ENCODE results near the gene PPP6R2. TPM values are rescaled to one million over a fixed set of nuclear protein-coding genes. Genes with fewer than 3 reads are reported as not detected.
A peak's percentile ranks its signal among the peaks of the same experiment; 100 is the strongest.

PPP6R2 gene
- total RNA-seq, 4 donors from 2014 or later: 65.7 to 103 (median 74.0) TPM

GRCh38 chr22:50441428-50441993 is 98.4 kb downstream of the PPP6R2 start:
- Histone ChIP-seq H3K27me3 (no peaks in the 10 kb centered on the region), H3K27ac (no peak overlapping the region), H3K9me3 (no peaks in the 10 kb centered on the region), H3K36me3 (peaks cover 30 to 35% of the 10 kb centered on the region in 2 donors), H3K4me1 (peaks cover 32 to 34% of the 10 kb centered on the region in 2 donors), H3K4me3 (replicated peaks in 1 of 3) (no peak overlapping the region)
- TF ChIP-seq, protein P1, sequence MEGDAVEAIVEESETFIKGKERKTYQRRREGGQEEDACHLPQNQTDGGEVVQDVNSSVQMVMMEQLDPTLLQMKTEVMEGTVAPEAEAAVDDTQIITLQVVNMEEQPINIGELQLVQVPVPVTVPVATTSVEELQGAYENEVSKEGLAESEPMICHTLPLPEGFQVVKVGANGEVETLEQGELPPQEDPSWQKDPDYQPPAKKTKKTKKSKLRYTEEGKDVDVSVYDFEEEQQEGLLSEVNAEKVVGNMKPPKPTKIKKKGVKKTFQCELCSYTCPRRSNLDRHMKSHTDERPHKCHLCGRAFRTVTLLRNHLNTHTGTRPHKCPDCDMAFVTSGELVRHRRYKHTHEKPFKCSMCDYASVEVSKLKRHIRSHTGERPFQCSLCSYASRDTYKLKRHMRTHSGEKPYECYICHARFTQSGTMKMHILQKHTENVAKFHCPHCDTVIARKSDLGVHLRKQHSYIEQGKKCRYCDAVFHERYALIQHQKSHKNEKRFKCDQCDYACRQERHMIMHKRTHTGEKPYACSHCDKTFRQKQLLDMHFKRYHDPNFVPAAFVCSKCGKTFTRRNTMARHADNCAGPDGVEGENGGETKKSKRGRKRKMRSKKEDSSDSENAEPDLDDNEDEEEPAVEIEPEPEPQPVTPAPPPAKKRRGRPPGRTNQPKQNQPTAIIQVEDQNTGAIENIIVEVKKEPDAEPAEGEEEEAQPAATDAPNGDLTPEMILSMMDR (IDR thresholded peaks at IDR 0.05): no peak
- no peak for TF ChIP-seq POLR2A (IDR thresholded peaks at IDR 0.05)
- DNase-seq: no peak
- WGBS, 2 donors: 89 to 93% methylated on average over 13 to 14 of the region's 17 CpGs
- intact Hi-C loops (cut with DNase I): no loop called here

DNA sequence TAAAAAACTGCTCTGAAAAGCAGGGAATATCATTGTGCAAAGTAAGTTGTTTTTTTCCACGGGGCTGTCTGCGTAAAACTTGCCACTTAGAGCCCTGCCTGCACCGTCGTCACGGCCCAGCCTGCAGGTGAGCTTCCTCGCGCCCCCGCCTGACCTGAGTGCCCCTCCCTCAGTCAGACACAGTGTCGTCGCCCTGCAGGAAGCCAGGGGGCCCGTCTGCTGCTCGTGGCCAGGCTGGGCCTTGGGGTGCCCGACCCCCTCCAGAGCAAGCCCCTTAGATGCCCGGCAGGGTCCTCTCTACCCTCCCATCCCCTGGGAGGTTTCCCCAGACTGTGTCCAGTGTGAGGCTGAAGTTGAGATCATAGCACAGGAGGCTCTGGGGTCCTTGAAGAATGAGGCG is 100.1 kb downstream of the PPP6R2 start:
- 59 to 73% methylated on average over 13 to 14 of the region's 15 CpGs for WGBS, 2 donors
- DNase-seq: peak; percentile 34 to 45
- no peaks in the 10 kb centered on the region for H3K9me3 ChIP-seq

GRCh38 chr22:50443801-50444625 is 100.9 kb downstream of the PPP6R2 start:
- H3K36me3 ChIP-seq: peaks cover 41% of the 10 kb centered on the region in 2 donors
- TF ChIP-seq, protein P1 (IDR thresholded peaks at IDR 0.05): no peak
- no peak for TF ChIP-seq POLR2A (IDR thresholded peaks at IDR 0.05)
- intact Hi-C loops (cut with DNase I): no loop called here
- H3K4me3 ChIP-seq (replicated peaks in 1 of 3): no peak overlapping the region
- no peaks in the 10 kb centered on the region for H3K27me3 ChIP-seq
- H3K27ac ChIP-seq: peak overlapping the region; percentile 51 to 86 (median 77)
- WGBS, 2 donors: 30 to 47% methylated on average over 14 to 25 of the region's 28 CpGs
- H3K4me1 ChIP-seq: peaks cover 32 to 34% of the 10 kb centered on the region in 2 donors
- H3K9me3 ChIP-seq: no peaks in the 10 kb centered on the region
- DNase-seq: peak; percentile 78

More for the DNA sequence above, 100.1 kb downstream of the PPP6R2 start:
- no peak for TF ChIP-seq POLR2A (IDR thresholded peaks at IDR 0.05)
- TF ChIP-seq, protein P1 (IDR thresholded peaks at IDR 0.05): no peak
- Histone ChIP-seq H3K4me1 (peaks cover 32 to 34% of the 10 kb centered on the region in 2 donors), H3K4me3 (replicated peaks in 1 of 3) (no peak overlapping the region), H3K36me3 (peaks cover 38 to 42% of the 10 kb centered on the region in 2 donors), H3K27ac (peak overlapping the region; percentile 51 to 86 (median 77)), H3K27me3 (no peaks in the 10 kb centered on the region)
- intact Hi-C loops (cut with DNase I): no loop called here

- H3K27me3 ChIP-seq: no peaks in the 10 kb centered on the region
- H3K36me3 ChIP-seq: peaks cover 36 to 41% of the 10 kb centered on the region in 2 donors
- H3K9me3 ChIP-seq: no peaks in the 10 kb centered on the region
- intact Hi-C loops (cut with DNase I): no loop called here
- 40 to 42% methylated on average over 4 to 5 of the region's 5 CpGs for whole genome bisulfite sequencing, 2 donors
- DNase-seq: peak; percentile 98 to 99
- H3K27ac ChIP-seq: peak overlapping the region; percentile 62 to 86 (median 77)
- peaks cover 32 to 34% of the 10 kb centered on the region in 2 donors for H3K4me1 ChIP-seq
- no peak overlapping the region for H3K4me3 ChIP-seq (replicated peaks in 1 of 3)
- TF ChIP-seq, protein P1 (IDR thresholded peaks at IDR 0.05): no peak
- TF ChIP-seq POLR2A (IDR thresholded peaks at IDR 0.05): no peak
Measured at GRCh38 chr22:50444663-50445062, 101.5 kb downstream of the PPP6R2 start.

All from thyroid gland (tissue), 4 donors.